GM12873 (cell line): ENCODE data around the gene DSG3.

ENCODE experiments used
- CTCF ChIP-seq: IDR thresholded peaks from 2 replicates; pipeline ENCODE4 v1.5.1; 2012; ENCODE audit warnings: low read depth, mild to moderate bottlenecking, moderate library complexity, low read length, control low read depth; ENCODE audit not compliant: insufficient read depth; ENCODE audit errors: missing control alignments

DSG3 gene

DNA sequence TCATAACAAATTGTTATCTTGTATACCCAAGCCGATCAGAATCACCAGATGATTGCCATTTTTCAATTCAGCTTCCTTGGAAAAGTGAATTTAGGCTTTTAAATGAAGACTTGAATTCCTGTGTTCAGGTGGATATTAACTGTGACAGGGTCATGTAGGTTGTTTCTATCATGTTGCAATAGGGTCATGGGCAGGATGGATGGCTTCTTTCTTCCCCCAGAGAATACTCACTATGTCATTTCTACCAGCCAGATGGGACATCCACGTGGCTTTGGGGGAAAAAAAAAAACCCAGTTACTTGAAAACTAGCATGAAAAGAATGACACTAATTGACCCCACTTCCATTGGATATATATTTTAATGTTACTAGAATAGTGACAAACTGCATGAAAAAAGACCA, 35.9 kb downstream of the DSG3 start:
- TF ChIP-seq CTCF: no peak

- TF ChIP-seq CTCF: no peak
Observed at GRCh38 chr18:31484461-31484860, 36.9 kb downstream of the DSG3 start.

DNA sequence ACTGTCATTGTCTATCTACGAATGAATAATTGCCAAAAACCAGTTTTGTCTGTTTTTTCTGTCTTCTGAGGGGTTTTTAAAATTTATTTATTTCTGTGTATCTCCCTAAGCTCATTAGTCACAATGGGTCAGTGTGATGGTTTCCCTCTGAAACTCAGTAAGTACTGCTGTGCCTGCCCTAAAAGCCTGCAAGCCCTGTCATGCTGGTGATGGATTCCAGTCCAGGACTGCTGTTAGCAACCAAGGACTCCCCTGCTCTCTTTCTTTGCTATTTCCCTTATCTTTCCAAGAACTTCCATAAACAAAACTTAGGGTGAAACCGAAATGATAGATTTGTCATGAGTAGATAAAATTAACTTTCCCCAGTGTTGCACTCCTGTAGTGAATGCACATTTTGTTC, 38.6 kb downstream of the DSG3 start:
- no peak for TF ChIP-seq CTCF

DNA sequence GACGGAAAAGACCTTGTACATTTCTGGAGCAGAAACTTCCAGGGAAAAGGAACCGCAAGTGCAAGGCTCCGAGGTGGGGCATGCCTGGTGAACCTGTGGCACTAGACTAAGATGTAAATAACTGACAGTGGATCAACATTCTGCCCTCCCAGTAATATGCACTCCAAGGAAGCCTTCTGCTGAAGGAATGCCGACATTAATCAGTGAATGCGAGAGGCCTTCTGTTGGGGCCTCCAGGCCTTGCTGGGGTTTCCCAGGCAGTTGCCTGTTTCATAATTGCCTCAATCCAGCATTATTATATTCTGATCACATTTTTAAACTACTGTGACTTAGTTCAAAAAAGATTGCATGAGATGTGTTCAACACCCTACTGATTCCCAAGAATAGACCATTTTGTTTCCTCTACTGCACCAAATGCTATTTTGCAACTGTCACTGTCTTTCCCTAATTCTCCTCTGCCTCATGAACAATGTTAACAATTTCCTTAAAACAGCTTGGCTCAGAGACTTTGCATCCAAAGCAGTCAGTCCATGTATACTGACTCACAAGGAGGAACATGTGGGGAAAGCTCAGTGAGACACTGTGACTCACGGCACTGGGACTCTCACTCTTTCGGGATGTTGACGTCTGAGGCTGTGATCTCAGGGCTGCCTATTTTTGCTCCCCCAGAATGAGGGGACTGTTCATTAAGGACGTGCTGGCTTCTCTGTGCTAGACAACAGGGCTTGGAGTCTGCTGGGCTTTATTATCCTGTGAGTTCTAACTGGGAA, 39.9 kb downstream of the DSG3 start:
- no peak for TF ChIP-seq CTCF

DNA sequence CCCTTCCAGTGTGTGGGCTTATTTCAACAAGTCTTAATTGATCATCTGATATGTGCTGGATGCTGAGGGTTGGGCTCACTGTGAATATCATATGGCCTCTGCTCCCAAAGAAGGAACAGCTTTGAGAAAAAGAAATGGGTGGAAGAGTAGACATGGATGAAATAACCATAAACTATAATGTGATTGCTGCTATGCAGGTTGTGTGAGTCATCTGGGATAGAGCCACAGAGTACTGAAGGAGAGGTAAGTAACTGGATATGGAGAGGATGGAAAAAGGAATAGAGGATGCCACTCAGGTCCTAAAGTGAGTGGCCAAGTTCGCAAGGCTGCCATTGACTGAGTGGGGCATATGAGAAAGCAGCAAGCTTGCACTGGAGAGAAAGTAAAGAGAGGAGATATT, 41.8 kb downstream of the DSG3 start:
- TF ChIP-seq CTCF: no peak

- TF ChIP-seq CTCF: no peak
Observed at GRCh38 chr18:31490387-31490786, 42.8 kb downstream of the DSG3 start.

GRCh38 chr18:31490833-31491232, 43.3 kb downstream of the DSG3 start:
- TF ChIP-seq CTCF: no peak

GRCh38 chr18:31491586-31491985, 44.0 kb downstream of the DSG3 start:
- no peak for TF ChIP-seq CTCF
